Measurements from ENCODE around the gene SLC26A9.

DNA sequence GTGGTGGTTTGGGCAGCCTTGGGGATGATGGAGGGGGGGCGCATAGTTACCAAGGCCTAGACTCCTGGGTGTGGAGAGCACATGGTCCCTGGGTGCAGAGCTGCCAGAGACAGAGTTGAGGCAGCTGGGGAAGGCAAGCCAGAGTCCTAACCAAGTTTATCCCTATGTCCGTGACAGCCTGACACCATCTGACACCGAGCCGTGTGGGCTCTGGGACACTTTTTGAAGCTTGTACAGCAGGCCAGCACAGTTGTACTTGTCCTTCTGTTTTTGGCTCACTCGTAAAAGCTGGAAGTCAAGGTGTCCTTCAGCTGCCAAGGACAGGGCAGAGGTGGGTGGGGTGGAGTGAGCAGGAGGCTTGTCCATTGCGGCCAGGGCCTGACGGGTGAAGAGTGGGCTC lies 28.5 kb downstream of the SLC26A9 start:
- TF ChIP-seq EZH2 (IDR thresholded peaks at IDR 0.05; ENCODE audit: low read depth) (no peak), CTCF (conservative IDR thresholded peaks at IDR 0.05) (no peak)
